ENCODE results near the gene RRP1.
A peak's percentile ranks its signal among the peaks of the same experiment; 100 is the strongest.

Gene RRP1

DNA sequence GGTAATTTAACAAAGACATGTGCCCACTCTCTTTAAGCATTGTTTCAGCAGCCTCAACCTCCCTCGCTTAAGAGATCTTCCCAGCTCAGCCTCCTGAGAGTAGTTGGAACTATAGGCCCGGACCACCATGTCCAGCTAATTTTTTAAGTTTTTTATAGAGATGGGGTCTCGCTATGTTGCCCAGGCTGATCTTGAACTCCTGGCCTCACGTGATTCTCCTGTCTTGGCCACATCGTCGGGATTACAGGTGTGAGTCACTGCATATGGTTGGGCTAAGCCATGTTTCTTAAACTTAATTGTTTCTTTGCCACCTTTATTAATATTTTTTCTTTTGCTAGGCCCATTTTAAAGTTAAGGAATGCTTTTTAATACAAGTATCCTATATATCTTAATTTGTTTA is 57.1 kb downstream of the RRP1 start:
- no peak for DNase-seq

DNA sequence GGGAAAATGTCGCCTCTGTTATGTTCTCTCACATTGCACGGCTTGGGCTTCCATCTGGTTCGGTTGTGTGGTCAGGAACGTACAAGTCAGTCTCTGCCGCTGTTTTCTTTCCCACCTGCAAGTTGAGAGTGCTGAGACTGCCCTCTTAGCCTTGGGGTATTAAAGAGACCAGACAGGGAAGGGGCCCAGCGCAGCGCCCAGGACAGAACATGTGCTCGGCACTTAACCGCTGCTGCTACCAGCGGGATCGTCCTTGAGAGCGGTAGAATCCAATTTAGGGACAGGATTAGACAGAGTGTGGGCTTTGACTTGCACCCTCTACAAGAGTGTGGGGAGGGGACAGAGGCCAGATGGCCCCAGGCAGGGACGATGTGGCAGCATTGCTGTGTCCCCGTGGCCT is 57.9 kb downstream of the RRP1 start:
- peak; percentile 99 to 100 for DNase-seq

DNA sequence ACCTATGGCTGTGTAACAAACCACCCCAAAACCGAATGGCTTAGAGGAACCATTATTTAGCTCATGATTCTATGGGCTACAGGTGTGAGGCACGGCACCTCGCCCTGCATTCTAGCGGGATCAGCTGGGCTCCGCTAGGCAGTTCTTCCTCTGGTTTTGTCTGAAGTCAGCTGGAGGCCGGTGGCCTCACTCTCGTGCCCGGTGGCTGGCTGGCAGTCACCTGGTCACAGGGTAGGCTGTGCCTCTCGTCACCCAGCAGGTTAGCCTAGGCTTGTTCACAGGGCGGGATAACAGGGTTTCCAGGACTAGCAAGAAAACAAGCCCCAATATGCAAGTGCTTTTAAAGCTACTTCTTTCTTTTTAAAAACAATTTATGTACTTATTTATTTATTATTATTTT is 59.4 kb downstream of the RRP1 start:
- DNase-seq: no peak

DNA sequence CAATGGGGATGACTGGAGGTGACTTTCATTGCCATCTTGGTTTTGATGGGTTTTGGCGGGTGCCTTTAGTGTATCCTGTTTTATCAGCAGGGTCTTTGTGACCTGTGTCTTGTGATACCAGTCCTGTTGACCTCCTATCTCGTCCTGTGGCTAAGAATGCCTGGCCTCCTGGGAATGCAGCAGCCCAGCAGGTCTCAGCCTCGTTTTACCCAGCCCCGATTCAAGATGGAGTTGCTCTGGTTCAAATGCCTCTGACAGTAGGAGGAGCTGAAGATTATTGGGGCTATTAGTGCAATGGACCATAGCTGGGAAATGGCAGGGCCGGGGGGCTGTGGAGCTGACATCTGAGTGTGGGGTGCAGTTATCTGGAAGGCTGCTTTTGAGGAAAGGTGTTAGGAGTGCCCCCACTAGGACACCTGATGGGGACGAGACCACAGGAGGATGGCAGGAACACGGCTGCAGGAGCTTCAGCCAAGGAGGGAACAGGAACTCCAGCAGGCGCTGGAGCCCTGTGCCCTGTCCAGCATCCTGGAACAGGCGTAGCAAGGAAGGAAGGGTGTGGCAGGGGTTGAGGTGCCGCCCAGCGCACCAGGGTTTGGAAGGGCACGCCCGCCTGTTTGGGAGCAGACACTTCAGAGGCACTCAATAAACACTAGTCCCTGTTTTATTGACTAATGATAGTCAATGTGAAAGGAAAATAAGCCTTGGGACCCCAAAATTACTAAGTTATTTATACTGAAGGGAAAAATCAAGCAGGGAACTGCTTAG is 60.3 kb downstream of the RRP1 start:
- no peak for DNase-seq

DNA sequence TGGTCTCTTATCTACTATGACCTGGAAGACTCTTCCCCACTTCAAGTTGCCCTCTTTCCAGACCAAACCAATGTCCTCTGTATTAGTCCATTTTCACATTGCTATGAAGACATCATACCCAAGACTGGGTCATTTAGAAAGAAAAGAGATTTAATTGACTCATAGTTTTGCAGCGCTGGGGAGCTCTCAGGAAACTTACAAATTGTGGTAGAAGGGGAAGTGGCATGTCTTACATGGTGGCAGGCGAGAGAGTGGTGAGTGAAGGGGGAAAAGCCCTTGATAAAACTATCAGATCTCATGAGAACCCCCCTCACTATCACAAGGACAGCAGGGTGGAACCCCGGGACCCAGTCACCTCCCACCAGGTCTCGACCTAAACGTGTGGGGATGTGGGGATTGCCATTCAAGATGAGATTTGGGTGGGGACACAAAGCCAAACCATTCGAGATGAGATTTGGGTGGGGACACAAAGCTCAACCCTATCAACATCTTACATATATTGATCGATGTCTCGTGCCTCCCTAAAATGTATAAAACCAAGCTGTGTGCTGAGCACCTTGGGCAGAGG is 61.4 kb downstream of the RRP1 start:
- DNase-seq: no peak

DNA sequence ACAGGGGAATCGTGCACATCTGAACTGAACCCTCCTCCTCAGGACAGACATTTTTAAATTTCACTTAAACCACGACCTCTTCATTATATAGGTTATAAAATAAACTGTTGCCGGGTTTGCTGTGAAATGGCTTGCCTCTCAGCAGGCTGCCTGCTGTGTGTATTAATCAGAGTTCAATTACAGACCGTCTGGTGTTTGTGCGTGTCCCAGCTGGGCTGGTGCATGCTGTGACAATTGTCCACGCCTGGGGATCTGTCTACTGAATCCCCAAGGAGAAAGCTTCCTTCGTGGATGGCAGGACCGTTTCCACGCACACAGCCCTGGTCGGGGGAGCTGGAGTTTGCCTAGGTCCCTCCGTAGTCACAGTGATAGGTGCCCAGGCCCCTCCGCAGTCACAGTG is 62.2 kb downstream of the RRP1 start:
- DNase-seq: peak; percentile 75 to 87

DNA sequence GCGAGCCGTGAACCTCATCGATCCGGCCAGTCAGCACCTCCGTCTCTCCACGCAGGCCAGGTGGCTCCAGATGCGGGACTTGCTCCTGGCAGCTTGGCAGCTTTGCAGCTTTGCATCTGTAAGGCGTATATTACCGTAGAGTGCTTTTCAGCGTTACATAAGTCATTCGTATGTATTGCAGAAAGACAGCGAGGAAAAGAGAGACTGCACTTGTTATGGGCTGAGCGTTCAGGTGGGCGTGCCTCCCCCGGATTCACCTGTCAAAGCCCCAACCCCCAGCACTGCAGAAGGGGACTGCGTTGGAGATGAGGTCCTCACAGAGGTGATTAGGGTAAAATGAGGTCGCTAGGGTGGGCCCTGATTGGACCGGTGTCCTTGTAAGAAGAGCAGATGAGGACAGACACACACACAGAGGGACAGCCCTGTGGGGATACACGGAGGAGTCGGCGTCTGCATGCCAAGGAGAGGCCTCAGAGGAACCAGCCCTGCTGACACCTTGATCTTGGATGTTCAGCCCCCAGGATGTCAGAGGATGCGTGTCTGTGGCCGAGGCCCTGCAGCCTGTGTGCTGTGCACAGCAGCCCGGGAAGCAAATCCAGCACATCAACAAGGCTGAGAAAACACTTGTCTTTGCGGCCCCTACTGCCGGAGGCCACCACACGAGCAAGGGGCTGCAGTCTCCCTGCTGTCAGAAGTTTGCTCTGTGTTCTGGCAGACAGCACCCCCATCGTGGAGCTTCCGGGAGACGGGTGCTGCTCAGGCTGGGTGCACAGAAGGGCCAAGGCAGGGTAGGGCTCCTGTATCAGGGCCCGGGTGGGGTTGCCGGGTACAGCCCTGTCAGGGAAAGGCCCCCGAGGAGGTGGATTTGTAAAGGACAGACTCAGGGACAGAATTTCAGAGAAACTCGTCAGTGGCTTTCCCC is 64.7 kb downstream of the RRP1 start:
- DNase-seq: peak in 1 of 2 experiments; percentile 73

Measured in NCI-H524 (cell line).